ENCODE data around the gene OR2A5.
"Not testable (repeated sequence)": the region's sequence is repeated elsewhere in the genome, so short reads cannot be mapped to it uniquely, and the experiment has no call there.

Gene OR2A5

GRCh38 chr7:144035385-144035784, 13.4 kb upstream of the OR2A5 start:
- DNase-seq: no peak

DNA sequence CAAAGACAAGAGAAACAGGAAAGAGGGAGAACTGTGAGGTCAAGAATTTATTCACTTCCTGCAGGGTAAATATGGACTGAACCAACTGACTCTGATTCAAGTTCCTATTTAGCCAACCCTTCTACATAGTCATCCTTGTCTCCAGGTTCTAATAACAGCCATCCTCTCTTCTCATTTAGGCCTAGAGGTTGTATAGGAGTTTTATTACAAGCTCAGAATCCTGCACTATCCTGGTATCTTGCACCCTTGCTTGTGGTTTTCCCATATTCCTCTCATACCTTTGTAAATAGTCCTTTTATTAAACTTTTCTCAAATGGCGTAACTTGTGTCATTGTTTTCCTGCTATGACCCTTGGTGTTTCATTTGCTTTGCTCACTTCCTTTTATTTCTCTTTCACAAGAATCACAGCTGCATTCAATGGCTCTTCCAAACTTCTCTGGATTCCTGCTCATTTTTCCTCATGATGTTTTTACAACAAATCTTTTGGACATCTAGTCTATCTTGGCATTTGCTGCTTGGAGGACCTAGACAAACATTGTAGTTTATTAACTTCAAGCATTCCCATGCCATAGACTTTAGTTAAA, 12.4 kb upstream of the OR2A5 start:
- DNase-seq: no peak

- no peak for DNase-seq
These were observed 11.2 kb upstream of the OR2A5 start for GRCh38 chr7:144037414-144038035.

GRCh38 chr7:144038887-144039286, 9.9 kb upstream of the OR2A5 start:
- DNase-seq: no peak

DNA sequence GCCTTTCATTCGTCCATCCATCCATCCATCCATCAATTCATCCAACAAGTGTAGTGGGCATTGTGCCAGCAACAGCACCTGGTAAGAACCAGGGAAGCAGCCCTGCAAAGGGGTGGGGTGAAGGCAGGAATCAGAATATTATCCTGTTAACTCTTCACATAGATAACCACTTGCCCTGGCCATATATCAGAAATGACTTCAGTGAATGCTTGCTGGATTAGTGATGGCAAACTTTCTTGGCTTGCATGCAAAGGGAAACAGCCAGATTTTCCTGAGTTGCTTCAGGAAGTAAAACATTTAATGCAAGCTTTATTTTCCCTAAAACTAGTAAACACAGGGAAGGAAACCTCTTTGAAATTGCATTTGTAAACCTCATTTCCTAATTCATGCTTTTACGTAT, 743 bp downstream of the OR2A5 start:
- DNase-seq: no peak

- DNase-seq: no peak
These were observed 1.3 kb downstream of the OR2A5 start for GRCh38 chr7:144050093-144050492.

GRCh38 chr7:144050884-144051283, 2.1 kb downstream of the OR2A5 start:
- not testable (repeated sequence) for DNase-seq

DNA sequence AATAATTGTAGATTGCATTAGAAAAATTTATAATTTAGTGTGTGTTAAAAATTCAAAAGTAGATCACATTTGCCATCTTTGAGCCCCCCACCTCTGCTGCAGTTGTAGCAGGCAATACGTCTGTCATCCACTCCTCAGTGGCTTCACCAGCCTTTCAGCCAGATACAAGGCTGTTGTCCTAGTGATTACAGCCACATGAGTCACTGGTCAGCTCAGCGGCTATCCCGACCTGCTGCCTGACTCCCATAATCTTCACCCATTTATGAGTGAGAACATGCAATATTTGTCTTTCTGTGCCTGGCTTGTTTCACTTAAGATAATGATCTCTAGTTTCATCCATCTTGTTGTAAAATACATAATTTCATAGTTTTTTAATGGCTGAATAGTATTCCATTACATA, 9.2 kb downstream of the OR2A5 start:
- DNase-seq: no peak

DNA sequence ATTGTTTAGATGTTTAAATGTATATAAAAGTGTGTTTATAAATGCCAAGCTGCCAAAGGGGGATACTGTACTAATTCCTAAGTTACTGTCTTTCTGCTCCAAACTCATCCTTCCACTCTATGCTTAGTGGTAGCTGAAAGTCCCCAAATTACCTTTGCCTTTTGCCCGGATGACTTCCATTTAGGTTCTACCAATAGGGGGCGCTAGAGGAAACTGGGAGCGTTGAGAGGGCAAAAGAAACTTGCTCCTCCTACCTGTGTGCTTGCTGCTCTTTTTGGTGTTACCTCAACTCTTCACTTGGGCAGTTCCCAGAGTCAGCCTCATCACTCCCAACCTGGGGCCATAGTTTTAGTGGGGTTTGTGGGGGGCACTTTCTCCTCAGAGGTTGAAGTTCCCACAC, 15.0 kb downstream of the OR2A5 start:
- no peak for DNase-seq

DNA sequence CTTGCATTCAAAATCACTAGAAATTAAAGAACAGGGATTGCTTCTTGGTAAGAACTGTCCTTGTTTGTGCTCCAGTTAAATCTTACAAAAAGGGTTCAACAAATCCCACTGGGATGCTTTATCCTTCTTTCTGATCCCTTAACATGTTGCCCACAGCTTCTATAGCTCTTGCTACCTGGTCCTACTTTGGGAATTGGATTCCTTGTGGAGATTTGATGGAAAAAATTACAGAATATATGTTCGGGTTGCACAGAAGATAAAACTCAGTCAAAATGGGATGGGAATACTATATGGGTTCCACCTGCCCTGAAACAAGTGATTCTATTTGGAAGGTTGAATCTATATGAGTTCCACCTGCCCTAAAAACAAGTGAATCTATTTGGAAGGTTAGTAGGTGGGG, 20.8 kb downstream of the OR2A5 start, which contains the start of gene OR2A25:
Gene OR2A25, plus strand, starts transcription at position 301 of the 400 bp plus-strand sequence. CDS start 4,409 bp downstream, outside the sequence.
- DNase-seq: no peak

GRCh38 chr7:144069953-144070352, 21.2 kb downstream of the OR2A5 start:
- DNase-seq: no peak

GRCh38 chr7:144074374-144074773, 25.6 kb downstream of the OR2A5 start:
- DNase-seq: no peak

DNA sequence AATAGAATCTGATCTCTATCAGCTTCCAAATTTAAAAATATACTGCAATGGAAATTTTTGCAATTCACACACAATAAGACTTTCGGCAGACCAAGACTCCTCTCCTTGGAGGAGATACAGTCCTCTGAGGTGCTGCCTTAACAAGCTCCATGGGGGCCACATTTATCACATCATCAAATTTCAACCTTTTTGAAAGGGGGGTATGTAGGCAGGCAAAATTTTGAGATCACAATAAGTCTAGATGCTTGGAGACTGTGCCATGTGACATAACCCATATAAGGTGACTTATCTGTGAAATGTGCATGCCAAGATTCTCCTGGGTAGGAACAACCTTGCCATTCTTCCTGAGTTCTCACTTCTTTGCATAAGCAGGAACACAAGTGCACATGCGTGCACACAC, 37.2 kb downstream of the OR2A5 start, which contains the start of gene OR2A12:
Gene OR2A12, plus strand, starts transcription at position 301 of the 400 bp plus-strand sequence. CDS start 8,830 bp downstream, outside the sequence.
- no peak for DNase-seq

- no peak for DNase-seq
These were observed 38.0 kb downstream of the OR2A5 start for GRCh38 chr7:144086730-144087129.

DNA sequence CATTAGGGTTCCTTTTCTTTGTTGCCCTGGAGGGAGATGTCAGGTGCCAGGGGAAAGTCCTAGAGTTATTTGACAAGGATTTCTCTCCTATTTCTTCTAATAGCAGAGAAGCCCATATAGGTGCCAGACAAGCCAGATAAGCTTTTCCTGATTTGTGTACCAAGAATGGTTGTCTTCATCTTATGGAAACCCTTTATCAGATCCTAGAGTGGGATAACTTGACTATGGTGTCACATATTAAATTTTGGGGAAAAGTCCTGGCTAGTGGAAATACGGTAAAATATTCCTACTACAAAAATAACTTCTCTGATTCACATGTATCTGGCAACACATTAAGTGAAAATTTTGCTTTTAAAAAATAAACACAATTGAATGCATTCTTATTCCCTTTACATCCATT, 38.5 kb downstream of the OR2A5 start:
- DNase-seq: no peak

DNA sequence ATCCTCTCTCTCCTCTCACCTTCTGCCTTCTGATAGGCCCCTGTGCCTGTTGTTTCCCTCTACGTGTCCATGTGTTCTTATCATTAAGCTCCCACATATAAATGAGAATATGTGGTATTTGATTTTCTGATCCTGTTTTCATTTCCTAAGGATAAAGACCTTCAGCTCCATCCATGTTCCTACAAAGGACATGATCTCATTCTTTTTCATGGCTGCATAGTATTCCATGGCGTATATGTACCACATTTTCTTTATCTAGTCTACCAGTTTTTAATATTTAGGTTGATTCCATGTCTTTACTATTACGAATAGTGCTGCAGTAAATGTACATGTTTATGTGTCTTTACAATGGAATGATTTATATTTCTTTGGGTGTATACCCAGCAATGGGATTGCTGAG, 41.9 kb downstream of the OR2A5 start:
- DNase-seq: no peak

DNA sequence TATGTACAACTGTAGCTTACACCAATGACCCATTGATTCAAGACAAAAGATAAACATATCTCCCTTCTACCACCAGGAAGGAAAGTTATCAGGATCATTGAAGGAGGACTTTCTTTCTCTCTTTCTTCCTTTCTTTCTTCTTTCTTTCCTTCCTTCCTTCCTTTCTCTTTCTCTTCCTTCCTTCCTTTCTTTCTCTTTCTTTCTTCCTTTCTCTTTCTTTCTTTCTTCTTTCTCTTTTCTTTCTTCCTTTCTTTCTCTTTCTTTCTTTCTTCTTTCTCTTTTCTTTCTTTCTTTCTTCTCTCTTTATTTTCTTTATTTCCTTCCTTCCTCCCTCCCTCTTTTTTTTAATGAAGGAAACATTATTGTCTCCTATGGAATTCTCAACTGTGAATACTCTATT, 50.0 kb downstream of the OR2A5 start:
- no peak for DNase-seq

- no peak for DNase-seq
These were observed 51.9 kb downstream of the OR2A5 start for GRCh38 chr7:144100607-144101006.

GRCh38 chr7:144102041-144102440, 53.3 kb downstream of the OR2A5 start:
- no peak for DNase-seq

- no peak for DNase-seq
These were observed 56.5 kb downstream of the OR2A5 start for GRCh38 chr7:144105211-144105610.
